ENCODE measurements around the gene LIN7A. TPM values are rescaled to one million over a fixed set of nuclear protein-coding genes. Genes with fewer than 3 reads are reported as not detected.

The LIN7A gene
- total RNA-seq, 4 donors from 2014 or later: 6.6 to 50.6 (median 11.9) TPM

GRCh38 chr12:80770958-80771357 lies 166.8 kb downstream of the LIN7A start:
- H3K27me3 ChIP-seq: no peaks in the 10 kb centered on the region
- H3K36me3 ChIP-seq: no peaks in the 10 kb centered on the region
- TF ChIP-seq CTCF (IDR thresholded peaks at IDR 0.05): no peak
- no peak for TF ChIP-seq EP300 (IDR thresholded peaks at IDR 0.05)
- no peak for TF ChIP-seq POLR2AphosphoS5 (IDR thresholded peaks at IDR 0.05)
- WGBS, 2 donors (ENCODE audit: low coverage in 1 of 2): 91 to 100% methylated on average over 1 to 2 of the region's 2 CpGs
- H3K27ac ChIP-seq: no peak overlapping the region
- no peaks in the 10 kb centered on the region for H3K4me1 ChIP-seq
- ATAC-seq: no peak
- no peaks in the 10 kb centered on the region for H3K9me3 ChIP-seq
- H3K4me3 ChIP-seq: no peak overlapping the region

DNA sequence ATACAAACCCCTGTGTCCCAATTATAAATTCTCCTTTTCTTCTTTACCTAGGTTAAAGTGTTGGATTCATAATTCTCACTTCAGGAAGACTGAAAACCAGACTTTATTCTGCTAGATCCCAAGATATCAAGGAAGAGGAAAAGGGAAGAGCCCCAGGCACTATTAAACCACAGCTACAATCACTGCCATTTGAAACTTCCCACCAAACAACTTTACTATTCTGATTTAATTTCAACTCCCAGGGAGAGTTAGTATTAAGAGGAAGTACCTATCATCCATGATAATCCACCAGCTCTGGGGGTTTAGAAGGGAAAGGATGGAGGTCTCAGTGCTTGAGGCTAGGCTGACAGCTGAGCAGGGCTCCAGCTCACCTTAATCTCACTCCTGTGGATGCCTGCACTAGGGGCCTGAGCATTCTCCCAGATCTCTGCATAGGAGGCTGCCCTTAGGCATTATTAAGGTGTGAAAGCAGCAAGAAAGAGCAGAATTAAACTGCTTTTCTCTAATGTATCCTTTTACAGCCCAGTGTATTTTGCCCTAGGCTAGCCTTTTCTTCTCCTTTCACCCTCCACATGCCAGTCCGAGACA lies 168.1 kb downstream of the LIN7A start:
- Histone ChIP-seq H3K9me3 (no peaks in the 10 kb centered on the region), H3K4me3 (no peak overlapping the region), H3K27ac (no peak overlapping the region), H3K4me1 (no peaks in the 10 kb centered on the region), H3K27me3 (no peaks in the 10 kb centered on the region), H3K36me3 (no peaks in the 10 kb centered on the region)
- WGBS, 2 donors (ENCODE audit: low coverage in 1 of 2): 86 to 89% methylated on average over 1 of the region's 1 CpG
- TF ChIP-seq POLR2A (IDR thresholded peaks at IDR 0.05): no peak
- no peak for TF ChIP-seq POLR2AphosphoS5 (IDR thresholded peaks at IDR 0.05)
- no peak for TF ChIP-seq CTCF (IDR thresholded peaks at IDR 0.05)
- no peak for TF ChIP-seq EP300 (IDR thresholded peaks at IDR 0.05)
- no peak for ATAC-seq

DNA sequence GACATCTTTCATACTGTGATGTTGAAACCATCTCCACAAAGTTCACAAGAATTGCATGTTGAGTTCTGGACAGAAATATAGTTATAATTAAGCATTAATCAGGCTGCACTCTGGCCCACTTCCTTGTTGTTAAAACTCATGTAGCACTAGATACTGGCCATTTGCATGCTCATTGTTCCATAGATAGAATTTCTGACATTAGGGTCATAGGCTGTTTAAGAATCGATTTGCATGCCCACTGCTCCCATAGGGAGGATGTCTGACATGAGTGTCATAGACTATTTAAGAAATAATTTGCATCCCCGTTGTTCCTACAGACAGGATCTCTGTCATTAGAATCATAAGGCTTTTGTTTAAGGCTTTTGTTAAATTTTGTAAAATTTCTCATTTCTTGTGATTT lies 170.8 kb downstream of the LIN7A start:
- WGBS, 2 donors (ENCODE audit: low coverage in 1 of 2): 63 to 91% methylated on average over 2 of the region's 2 CpGs
- Histone ChIP-seq H3K9me3 (no peaks in the 10 kb centered on the region), H3K27ac (no peak overlapping the region), H3K4me1 (no peaks in the 10 kb centered on the region), H3K36me3 (no peaks in the 10 kb centered on the region), H3K27me3 (no peaks in the 10 kb centered on the region), H3K4me3 (no peak overlapping the region)
- ATAC-seq: no peak
- TF ChIP-seq EP300 (IDR thresholded peaks at IDR 0.05) (no peak), CTCF (IDR thresholded peaks at IDR 0.05) (no peak)

DNA sequence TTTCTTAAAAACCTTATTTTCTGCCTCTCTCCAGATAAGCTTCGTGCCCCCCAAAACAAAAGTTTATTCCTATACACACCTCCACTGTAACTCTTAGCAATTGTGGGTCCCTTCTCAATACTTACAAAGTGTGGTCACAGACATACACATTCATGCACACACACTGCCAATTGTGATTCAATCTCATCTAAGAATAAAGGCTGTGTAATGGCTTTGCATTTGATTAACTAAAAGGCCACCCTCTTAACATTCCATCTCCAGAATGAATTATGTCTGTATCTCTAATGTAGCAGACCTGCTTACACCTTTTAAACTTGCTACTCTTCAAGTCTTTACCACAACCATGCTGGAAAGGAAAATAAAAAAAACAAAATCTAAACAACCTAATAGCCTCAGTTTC lies 171.5 kb downstream of the LIN7A start:
- H3K9me3 ChIP-seq: no peaks in the 10 kb centered on the region
- ATAC-seq: no peak
- 91 to 100% methylated on average over 1 of the region's 1 CpG for WGBS, 2 donors (ENCODE audit: low coverage in 1 of 2)
- no peak overlapping the region for H3K27ac ChIP-seq
- no peaks in the 10 kb centered on the region for H3K36me3 ChIP-seq
- no peak overlapping the region for H3K4me3 ChIP-seq
- no peaks in the 10 kb centered on the region for H3K4me1 ChIP-seq
- TF ChIP-seq POLR2AphosphoS5 (IDR thresholded peaks at IDR 0.05) (no peak), POLR2A (IDR thresholded peaks at IDR 0.05) (no peak), EP300 (IDR thresholded peaks at IDR 0.05) (no peak), CTCF (IDR thresholded peaks at IDR 0.05) (no peak)
- H3K27me3 ChIP-seq: no peaks in the 10 kb centered on the region

DNA sequence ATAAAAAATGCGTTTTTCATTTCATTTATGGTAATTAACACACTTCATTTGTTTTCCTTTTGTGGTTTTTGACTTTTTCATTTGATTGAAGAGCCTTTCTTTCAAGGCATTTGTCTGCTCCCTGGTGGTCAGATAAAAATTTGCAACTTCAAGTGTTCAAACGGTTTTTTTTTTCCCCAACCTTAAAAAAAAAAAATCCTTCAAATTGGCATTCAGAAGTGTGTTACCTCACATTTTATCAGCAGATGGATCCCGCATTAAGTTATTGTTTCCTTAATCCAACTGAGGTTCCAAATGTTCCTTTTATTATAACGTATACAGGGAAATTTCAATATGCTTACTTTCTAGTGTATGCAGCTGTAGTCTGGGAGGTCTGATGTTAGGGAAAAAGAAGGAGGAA lies 173.9 kb downstream of the LIN7A start:
- 1 to 8% methylated on average over 4 of the region's 4 CpGs for WGBS, 2 donors (ENCODE audit: low coverage in 1 of 2)
- Histone ChIP-seq H3K4me1 (no peaks in the 10 kb centered on the region), H3K9me3 (no peaks in the 10 kb centered on the region), H3K27ac (no peak overlapping the region), H3K4me3 (no peak overlapping the region), H3K27me3 (no peaks in the 10 kb centered on the region), H3K36me3 (no peaks in the 10 kb centered on the region)
- no peak for ATAC-seq
- TF ChIP-seq POLR2AphosphoS5 (IDR thresholded peaks at IDR 0.05): no peak
- TF ChIP-seq CTCF (IDR thresholded peaks at IDR 0.05): peak; percentile 47 to 71 (median 64)

All from gastroesophageal sphincter (tissue), 4 donors.